Islet precursor cell (in vitro differentiated cells): ENCODE data around the gene DNAI7.

Source experiments
- DNase-seq: peaks from one replicate; pipeline ENCODE4 v3.0.0-alpha.2; 2018

DNAI7 gene

DNA sequence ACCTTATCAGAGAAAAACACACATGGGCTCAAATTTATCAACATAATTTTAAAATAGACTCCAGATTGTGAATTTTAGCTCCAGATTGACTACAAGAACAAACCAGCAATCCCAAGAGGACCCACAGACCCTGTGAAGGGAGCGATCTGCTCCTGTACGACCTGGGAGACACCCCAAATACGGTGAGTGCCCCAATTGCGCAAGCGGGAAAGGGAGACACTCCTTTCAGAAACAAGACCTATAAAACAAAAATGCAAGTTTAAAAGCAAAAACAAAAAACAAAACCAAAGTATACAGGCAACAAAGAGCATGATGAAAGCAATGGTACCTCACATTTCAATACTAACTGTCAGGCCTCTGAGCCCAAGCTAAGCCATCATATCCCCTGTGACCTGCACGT lies 32.1 kb downstream of the DNAI7 start:
- DNase-seq = no peak

- DNase-seq = no peak
These were observed 38.9 kb downstream of the DNAI7 start for GRCh38 chr12:25156061-25156460.

GRCh38 chr12:25155022-25155576 lies 39.9 kb downstream of the DNAI7 start:
- DNase-seq = no peak

- no peak for DNase-seq
These were observed 42.9 kb downstream of the DNAI7 start for GRCh38 chr12:25152055-25152454.

DNA sequence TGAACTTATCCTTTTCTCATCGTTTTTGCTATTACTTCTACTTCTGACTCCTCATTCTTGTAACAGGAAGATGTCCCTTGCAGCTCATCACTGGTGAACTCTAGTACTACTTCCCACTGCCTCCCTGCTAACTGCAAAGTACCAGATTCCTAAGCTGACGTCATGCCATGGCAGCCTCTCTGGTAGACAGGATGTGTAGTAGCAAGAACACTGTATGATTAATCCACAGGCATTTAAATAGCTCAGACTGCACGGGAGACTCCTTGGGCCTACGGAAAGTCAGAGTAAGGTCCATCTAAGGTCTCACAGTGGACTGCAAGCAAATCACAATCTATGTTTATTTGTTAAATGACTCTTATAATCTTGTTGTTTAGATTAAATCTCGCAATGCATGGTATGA lies 43.5 kb downstream of the DNAI7 start:
- DNase-seq = peak; percentile 94

GRCh38 chr12:25146686-25147085 lies 48.3 kb downstream of the DNAI7 start:
- DNase-seq = no peak

DNA sequence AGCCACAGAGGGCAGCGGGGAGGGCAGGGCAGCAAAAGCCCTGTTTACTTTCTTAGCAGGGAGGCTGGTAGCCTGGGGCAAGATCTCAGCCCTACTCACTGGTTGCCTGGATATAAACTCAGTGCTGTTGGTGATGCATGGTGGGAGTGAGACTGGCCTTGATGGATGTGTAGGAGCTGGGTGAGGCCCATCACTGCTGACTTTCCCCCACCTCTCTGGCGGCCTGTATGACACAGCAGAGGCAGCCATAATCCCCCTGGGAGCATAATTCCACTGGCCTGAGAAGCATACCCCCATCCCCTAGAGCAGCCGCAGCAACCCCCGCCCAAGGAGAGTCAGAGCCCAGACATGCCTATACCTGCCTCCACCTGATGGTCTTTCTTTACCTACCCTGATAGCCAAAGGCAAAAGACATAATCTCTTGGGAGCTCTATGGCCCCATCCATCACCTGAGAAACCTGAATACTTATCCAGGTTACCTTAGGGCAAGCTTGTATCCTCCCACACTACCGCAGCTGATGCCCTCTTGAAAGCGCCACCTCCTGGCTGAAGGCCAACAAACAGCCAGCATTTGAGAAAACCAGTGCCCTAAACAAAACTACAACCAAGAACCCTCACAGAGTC lies 59.3 kb downstream of the DNAI7 start:
- peak; percentile 81 for DNase-seq

GRCh38 chr12:25131270-25131669 lies 63.7 kb downstream of the DNAI7 start:
- DNase-seq = no peak

- DNase-seq = no peak
These were observed 64.2 kb downstream of the DNAI7 start for GRCh38 chr12:25130741-25131188.

GRCh38 chr12:25126746-25127145 lies 68.2 kb downstream of the DNAI7 start:
- no peak for DNase-seq

DNA sequence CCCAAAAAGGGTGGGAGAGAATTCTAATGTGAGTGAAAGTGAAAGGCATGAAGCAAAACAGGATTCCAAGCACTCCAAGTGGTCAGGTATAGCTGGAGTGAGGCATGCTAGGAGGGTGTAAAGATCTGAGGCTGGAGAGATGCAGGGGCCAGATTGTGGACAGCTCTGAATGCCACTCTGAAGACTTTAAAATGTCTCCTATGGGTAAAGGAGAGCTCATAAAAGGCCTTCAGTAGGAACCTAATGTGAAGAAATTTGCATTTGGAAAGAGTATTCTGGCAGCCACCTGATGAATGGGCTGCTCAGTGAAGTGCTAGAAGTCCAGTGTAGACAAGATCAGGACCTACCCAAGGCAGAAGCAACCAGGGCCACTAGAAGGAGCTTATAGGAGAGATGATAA lies 68.9 kb downstream of the DNAI7 start:
- no peak for DNase-seq

GRCh38 chr12:25124493-25124892 lies 70.5 kb downstream of the DNAI7 start:
- no peak for DNase-seq

GRCh38 chr12:25123126-25123525 lies 71.8 kb downstream of the DNAI7 start:
- DNase-seq = no peak

- DNase-seq = no peak
These were observed 73.0 kb downstream of the DNAI7 start for GRCh38 chr12:25121916-25122315.

DNA sequence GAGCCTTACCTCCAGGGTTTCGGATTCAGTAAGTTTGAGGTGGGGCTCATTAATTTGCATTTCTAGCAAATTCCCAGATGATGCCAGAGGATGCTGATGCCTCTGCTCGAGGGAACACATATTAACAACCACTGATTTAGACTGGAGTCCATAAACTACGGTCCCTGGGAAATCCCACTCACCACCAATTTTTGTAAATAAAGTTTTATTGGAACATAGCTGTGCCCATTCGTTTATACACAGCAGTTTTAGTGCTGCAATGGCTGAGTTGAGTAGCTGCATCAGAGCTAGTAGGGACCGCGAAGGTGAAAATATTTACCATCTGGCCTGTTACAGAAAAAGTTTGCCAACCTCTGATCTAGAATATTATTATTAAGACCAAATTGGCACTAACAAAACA lies 73.8 kb downstream of the DNAI7 start:
- no peak for DNase-seq

GRCh38 chr12:25119020-25119419 lies 75.9 kb downstream of the DNAI7 start:
- no peak for DNase-seq

- DNase-seq = no peak
These were observed 79.3 kb downstream of the DNAI7 start for GRCh38 chr12:25115677-25116076.

DNA sequence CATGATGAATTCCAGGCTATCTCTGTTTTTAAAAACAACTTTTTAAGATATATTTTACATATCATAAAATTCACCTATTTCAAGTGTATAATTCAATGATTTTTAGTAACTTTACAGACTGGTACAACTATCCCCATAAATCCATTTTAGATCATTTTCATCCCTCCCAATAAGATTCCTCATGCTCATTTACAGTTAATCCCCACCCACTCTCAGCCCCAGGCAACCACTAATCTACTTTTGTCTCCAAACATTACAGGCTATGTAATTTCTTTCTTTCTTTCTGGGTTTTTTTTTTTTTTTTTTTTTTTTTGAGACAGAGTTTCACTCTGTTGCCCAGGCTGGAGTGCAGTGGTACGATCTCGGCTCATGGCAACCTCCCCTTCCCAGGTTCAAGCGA lies 81.3 kb downstream of the DNAI7 start:
- DNase-seq = no peak

- no peak for DNase-seq
These were observed 84.7 kb downstream of the DNAI7 start for GRCh38 chr12:25110260-25110659.

GRCh38 chr12:25107920-25108319 lies 87.0 kb downstream of the DNAI7 start:
- DNase-seq = no peak

- no peak for DNase-seq
These were observed 88.1 kb downstream of the DNAI7 start for GRCh38 chr12:25106818-25107217.

GRCh38 chr12:25102402-25102801 lies 92.6 kb downstream of the DNAI7 start:
- DNase-seq = no peak

- no peak for DNase-seq
These were observed 93.9 kb downstream of the DNAI7 start for GRCh38 chr12:25101092-25101445.

DNA sequence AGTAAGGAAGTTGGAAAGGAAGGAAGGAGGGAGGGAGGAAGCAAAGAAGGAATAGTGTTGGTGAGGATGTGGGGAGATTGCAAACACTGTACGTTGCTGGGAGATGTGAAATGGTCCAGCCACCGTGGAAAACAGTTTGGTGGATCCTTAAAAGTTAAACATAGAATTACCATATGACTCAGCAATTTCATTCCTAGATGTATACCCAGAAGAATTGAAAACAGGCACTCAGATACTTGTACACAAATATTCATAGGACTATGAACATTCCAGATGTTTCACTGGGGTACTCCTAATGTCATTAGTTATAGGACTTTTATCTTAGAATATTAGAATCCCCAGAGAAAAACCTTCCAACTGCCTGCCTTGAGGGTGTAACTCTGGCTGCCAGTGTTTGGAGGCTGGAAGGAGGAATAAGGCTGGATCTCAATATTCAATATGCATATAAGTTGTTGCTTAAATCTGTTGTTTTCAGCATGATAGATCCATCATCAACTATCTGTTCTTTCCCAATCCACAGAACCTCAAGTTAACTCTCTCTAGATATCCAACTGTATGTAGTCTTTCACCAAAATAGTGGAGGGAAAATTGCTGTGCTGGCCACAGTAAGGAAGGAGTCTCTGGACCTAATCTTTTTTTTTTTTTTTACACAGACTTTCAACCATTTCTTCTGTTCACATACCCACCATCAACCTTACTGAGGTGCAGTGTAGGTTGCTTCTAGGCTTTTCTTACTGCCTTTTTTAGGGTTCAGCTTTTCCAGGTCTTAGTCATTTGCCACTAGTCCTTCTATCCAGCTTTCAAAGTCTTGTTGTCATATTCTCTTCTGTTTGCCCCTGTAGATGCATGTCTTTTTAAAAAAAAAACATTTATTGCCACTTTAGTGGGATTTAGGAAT lies 94.5 kb downstream of the DNAI7 start:
- DNase-seq = no peak
